ENCODE results near the gene GNAI3. TPM values are rescaled to one million over a fixed set of nuclear protein-coding genes. Genes with fewer than 3 reads are reported as not detected.

GNAI3 gene
- total RNA-seq, 2 donors from 2014 or later, result 3.6 to 4.9 TPM

- intact Hi-C loops (cut with DNase I), result loop anchor here (10.0 kb wide), 1 partner anchor 354 kb away; the partner anchor contains the start of gene AHCYL1
- no peak for TF ChIP-seq POLR2A (IDR thresholded peaks at IDR 0.05)
- no peak for TF ChIP-seq CTCF (IDR thresholded peaks at IDR 0.05)
- Histone ChIP-seq H3K4me1 (peaks cover 2% of the 10 kb centered on the region), H3K27ac (no peak overlapping the region), H3K36me3 (replicated peaks in 1 of 2; ENCODE audit: insufficient read depth in 1 of 2, low read depth in 2 of 2) (peaks cover 11 to 24% of the 10 kb centered on the region in 2 donors), H3K27me3 (no peaks in the 10 kb centered on the region), H3K9me3 (no peaks in the 10 kb centered on the region), H3K4me3 (no peak overlapping the region)
- DNase-seq, result no peak
- no peak for ATAC-seq
- WGBS, 2 donors, result 87 to 96% methylated on average over 9 to 14 of the region's 14 CpGs
These were observed 82.6 kb downstream of the GNAI3 start for GRCh38 chr1:109630898-109631512.

- Histone ChIP-seq H3K27me3 (no peaks in the 10 kb centered on the region), H3K4me3 (no peak overlapping the region), H3K36me3 (replicated peaks in 1 of 2; ENCODE audit: insufficient read depth in 1 of 2, low read depth in 2 of 2) (peaks cover 11 to 22% of the 10 kb centered on the region in 2 donors), H3K9me3 (no peaks in the 10 kb centered on the region), H3K27ac (no peak overlapping the region), H3K4me1 (peaks cover 6% of the 10 kb centered on the region)
- intact Hi-C loops (cut with DNase I), result loop anchor here (10.0 kb wide), 1 partner anchor 353 kb away; the partner anchor contains the start of gene AHCYL1
- WGBS, 2 donors, result 83 to 87% methylated on average over 11 to 16 of the region's 16 CpGs
- DNase-seq (no peak), ATAC-seq (no peak)
- TF ChIP-seq CTCF (IDR thresholded peaks at IDR 0.05), result no peak
These were observed 83.4 kb downstream of the GNAI3 start for GRCh38 chr1:109631513-109632505.

GRCh38 chr1:109632671-109633346, 84.4 kb downstream of the GNAI3 start:
- DNase-seq (peak in 1 of 4 donors; percentile 30), ATAC-seq (no peak)
- H3K27me3 ChIP-seq, result no peaks in the 10 kb centered on the region
- peaks cover 11 to 17% of the 10 kb centered on the region in 2 donors for H3K36me3 ChIP-seq (replicated peaks in 1 of 2; ENCODE audit: insufficient read depth in 1 of 2, low read depth in 2 of 2)
- peaks cover 6% of the 10 kb centered on the region for H3K4me1 ChIP-seq
- no peak overlapping the region for H3K4me3 ChIP-seq
- no peak for TF ChIP-seq POLR2A (IDR thresholded peaks at IDR 0.05)
- TF ChIP-seq CTCF (IDR thresholded peaks at IDR 0.05), result no peak
- intact Hi-C loops (cut with DNase I), result loop anchor here (10.0 kb wide), 1 partner anchor 352 kb away; the partner anchor contains the start of gene AHCYL1
- 60 to 73% methylated on average over 4 to 5 of the region's 5 CpGs for WGBS, 2 donors
- H3K9me3 ChIP-seq, result no peaks in the 10 kb centered on the region
- no peak overlapping the region for H3K27ac ChIP-seq

- 73 to 79% methylated on average over 6 of the region's 6 CpGs for WGBS, 2 donors
- peaks cover 2 to 6% of the 10 kb centered on the region in 2 donors for H3K36me3 ChIP-seq (replicated peaks in 1 of 2; ENCODE audit: insufficient read depth in 1 of 2, low read depth in 2 of 2)
- no peak for ATAC-seq
- no peaks in the 10 kb centered on the region for H3K9me3 ChIP-seq
- no peak overlapping the region for H3K27ac ChIP-seq
- peaks cover 6% of the 10 kb centered on the region for H3K4me1 ChIP-seq
- no peak overlapping the region for H3K4me3 ChIP-seq
- intact Hi-C loops (cut with DNase I), result loop anchor here (10.0 kb wide), 1 partner anchor 351 kb away; the partner anchor contains the start of gene AHCYL1
- H3K27me3 ChIP-seq, result no peaks in the 10 kb centered on the region
- DNase-seq, result no peak
- TF ChIP-seq CTCF (IDR thresholded peaks at IDR 0.05) (no peak), POLR2A (IDR thresholded peaks at IDR 0.05) (no peak)
These were observed 85.9 kb downstream of the GNAI3 start for GRCh38 chr1:109634292-109634691.

Data from body of pancreas (tissue), 4 donors.